Dermis microvascular lymphatic vessel endothelial cell (primary cell): ENCODE measurements around the gene UNC5CL. TPM values are rescaled to one million over a fixed set of nuclear protein-coding genes. Genes with fewer than 3 reads are reported as not detected.

ENCODE experiments used
- DNase-seq, 2 donors: peaks; one replicate each; pipeline versions ENCODE4 v3.0.0 to v3.0.0-alpha.2; 2010; ENCODE audit warnings: low read depth in 2 of 2
- total RNA-seq: library from RNA; depleted of rRNA; stranded (reverse); fragments of >200 nt; gene quantifications from 2 replicates; pipeline ENCODE4 v1.2.1, GENCODE V29; 2014

UNC5CL gene
- total RNA-seq, 1 donor from 2014 or later, result under 0.01 TPM

DNA sequence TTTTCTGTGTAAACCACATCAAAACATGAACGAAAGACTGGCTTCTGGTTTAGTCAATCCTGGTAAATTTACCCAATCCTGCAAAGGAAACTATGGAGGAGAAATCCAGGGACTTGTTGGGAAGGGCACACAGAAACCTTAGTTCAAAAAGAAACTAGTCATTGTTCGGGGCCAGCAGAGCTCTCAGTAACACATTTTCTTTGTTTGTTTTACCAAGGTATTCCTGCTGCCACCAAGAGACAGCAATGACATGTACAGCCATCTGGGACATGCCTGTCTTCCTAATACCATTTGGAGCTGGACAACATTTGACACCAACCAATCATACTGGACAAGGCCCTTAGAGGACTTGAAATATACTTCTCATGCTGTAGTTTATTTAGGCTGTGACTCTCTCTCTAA is 24.9 kb upstream of the UNC5CL start:
- no peak for DNase-seq

GRCh38 chr6:41062056-41062455 is 23.0 kb upstream of the UNC5CL start:
- no peak for DNase-seq

DNA sequence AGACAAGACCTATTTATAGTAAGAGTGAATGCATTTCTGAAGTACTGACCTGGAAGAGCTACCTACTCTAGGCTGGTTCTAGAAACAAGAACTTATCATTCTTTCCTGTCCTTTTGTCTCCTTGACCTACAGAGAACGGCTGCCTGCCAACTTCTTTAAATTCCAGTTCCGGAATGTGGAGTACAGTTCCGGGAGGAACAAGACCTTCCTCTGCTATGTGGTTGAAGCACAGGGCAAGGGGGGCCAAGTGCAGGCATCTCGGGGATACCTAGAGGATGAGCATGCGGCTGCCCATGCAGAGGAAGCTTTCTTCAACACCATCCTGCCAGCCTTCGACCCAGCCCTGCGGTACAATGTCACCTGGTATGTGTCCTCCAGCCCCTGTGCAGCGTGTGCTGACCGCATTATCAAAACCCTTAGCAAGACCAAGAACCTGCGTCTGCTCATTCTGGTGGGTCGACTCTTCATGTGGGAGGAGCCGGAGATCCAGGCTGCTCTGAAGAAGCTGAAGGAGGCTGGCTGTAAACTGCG is 22.2 kb upstream of the UNC5CL start:
- DNase-seq, result no peak

DNA sequence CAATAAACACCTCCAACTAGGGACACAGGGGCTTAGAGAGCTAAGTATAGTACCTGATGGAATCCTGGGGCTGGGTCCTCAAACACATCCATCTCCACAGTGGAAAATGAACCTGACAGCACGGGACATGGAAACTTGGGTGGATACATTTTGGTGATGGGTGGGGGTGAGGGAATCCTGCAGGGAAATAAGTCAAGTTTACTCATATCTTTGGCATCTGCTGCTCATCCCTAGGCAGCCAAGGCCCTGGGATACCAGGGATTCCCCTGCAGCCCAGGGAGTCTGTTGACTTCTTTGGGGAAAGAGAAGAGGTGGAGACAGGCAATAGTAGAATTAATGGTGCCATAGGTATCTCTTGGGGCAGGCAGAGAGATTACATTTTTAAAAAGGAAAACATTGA is 20.5 kb upstream of the UNC5CL start:
- no peak for DNase-seq

DNA sequence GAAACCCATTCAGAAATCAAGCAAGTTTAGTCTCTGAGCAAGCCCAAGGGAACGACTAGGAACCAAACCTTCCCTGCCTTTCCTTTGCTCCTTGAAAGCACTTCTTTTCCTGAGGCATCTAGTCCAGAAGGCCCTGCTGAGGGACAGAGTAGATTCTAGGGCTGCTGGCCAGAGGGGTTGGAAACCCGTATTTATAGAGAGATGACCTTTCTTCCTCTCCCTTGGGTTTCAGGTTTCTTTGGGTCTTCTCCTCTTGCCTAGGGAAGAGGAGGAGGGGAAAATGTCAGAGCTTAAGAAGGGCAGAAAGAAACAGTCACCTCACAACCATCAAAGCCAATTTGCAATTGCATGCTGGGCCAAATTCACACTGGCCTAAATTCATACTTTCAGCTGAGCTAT is 19.8 kb upstream of the UNC5CL start:
- DNase-seq, result no peak

DNA sequence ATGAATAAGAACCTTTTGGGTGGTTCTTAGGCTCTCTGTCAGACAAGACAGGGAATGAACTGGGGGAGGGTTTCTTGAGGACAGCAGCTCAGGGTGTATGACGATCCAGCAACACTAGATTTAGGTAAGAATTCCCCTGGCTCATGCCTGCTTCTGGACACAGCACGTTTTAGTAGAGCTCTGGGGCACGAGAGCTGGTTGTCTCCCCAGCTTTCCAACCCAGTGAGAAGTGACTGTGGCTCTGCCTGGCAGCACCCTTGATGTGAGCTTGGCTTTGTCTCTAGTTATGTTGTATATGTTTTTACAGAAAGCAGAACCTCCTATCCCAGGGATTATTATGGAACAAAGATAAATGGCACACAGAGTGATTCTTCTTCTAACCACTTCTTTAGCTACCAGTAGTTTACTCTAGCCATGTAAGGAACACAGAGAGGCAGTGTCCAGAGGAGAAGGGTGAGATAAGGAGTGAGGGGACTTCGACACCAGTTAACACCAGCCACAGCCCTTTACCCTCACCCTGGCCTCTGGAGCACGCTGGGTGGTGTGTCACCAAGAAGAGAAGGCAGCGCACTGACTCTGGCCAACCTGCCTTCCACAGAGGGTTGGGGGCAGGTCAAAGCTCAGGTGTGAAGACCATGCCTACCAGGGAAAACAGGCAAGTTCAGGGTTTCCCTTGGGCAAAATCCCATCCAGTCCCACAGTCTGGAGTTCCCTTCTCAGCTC is 17.9 kb upstream of the UNC5CL start:
- no peak for DNase-seq

GRCh38 chr6:41055149-41055548 is 16.1 kb upstream of the UNC5CL start:
- DNase-seq, result no peak

- no peak for DNase-seq
Observed at GRCh38 chr6:41054511-41054910, 15.5 kb upstream of the UNC5CL start.

- no peak for DNase-seq
Observed at GRCh38 chr6:41053041-41053440, 14.0 kb upstream of the UNC5CL start, which contains the start of gene APOBEC2. TSS of gene APOBEC2 (plus strand) at chr6:41053202. CDS start at chr6:41053348, 146 bp downstream.

- DNase-seq, result no peak
Observed at GRCh38 chr6:41051873-41052272, 12.9 kb upstream of the UNC5CL start.

GRCh38 chr6:41050536-41050935 is 11.5 kb upstream of the UNC5CL start:
- no peak for DNase-seq

DNA sequence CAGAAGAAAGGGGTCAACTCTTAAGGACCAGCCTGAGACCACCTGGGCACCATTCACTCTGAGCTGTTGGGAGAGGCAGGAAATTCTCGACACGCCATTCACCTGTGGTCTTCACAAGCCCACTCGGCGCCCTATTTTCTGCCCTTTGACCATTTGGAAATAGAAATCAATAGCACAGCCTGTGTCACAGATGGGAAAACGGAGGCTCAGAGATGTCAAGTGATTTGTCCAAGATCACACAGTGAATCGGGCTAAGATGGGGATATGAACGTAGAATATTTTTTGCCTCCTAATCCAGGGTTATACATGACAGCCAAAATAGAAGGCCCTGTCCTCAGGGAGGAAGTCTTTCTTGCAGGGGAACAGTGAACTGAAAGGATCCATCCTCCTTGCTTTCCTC is 10.9 kb upstream of the UNC5CL start:
- no peak for DNase-seq

DNA sequence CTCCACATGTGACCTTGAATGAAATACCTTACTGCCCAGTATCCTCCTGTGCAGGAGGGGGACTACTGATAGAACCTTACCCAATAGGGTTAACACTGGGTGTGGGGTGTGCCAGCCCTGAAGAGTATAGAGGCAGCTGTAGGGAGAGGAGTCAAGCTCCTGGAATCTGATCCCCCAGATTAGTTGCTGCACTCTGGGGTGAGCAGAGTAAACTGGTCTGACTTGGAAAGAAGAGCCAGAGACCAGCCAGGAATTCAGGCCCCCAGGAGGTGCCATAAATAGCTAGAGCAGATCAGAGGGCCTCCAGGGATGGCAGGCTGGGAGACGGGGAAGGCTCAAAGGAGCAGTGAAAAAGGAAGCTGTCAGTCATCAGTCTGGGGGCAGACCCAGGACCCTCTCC is 10.5 kb upstream of the UNC5CL start:
- DNase-seq, result no peak

DNA sequence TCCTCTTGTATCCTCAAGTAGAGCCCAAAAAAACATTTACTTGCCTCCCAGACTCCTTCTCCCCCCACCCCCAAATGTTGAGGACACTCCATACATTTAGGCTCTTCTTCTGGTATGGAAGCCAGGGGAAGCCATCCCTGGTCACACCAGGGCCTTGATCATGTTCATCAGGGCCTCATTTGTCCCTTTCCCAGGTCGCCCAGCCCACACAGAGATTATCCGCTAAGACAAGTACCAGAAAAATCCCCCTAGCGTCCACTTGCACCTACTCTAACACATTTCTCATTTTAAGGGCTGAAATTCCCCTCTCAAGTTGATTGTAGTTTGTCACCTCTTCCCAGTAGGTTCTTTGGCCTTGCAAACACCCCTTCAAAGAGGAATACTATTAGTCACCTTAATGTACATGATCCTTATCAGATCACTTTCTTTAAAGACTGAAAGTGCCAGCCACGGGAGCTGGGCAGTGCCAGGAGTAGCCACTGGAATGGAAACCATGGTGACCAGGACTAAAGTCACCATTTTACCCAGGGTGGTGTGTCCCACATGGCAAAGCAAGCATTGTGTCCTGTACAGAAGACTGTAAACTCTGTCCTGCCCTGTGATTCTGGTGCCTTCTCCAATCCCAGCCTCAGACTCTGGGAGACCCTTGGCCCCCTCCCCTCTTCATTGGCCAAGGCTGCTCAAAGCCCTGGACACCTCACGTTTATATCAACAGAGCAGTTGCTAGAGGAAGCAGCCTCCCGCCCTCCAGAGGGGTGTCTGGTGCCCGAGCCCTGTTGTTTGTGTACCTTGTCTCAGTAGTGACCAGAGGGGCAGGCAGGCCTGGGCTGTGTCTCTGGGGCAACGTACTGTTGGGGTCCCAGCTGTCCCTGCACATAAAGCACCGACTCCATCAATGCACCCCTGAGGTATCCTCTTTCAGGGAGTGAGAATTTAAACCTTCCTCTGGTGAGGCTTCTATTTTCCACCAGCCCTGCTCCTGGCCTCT is 9.0 kb upstream of the UNC5CL start:
- no peak for DNase-seq

DNA sequence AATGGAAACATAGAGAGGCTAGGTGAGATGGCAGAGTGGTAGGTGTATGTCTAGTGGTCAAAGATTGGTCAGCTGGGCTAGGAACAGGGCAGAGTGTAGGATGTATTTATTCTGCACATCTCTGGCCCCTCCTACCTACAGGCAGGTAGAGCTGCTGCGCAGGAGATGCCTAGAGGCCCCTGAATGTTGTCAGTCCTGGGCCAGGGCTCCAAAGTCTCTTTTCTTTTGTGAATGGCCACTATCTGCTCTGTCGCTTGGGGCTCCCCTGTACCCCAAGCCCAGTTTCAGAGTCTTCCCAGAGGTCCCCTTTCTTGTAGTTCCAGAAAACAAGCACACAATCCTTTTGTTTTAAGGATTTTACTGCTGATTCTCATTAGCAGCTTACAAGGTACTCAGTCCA is 8.3 kb upstream of the UNC5CL start:
- no peak for DNase-seq

GRCh38 chr6:41046084-41046483 is 7.1 kb upstream of the UNC5CL start:
- DNase-seq, result no peak

GRCh38 chr6:41045664-41046063 is 6.6 kb upstream of the UNC5CL start:
- no peak for DNase-seq

DNA sequence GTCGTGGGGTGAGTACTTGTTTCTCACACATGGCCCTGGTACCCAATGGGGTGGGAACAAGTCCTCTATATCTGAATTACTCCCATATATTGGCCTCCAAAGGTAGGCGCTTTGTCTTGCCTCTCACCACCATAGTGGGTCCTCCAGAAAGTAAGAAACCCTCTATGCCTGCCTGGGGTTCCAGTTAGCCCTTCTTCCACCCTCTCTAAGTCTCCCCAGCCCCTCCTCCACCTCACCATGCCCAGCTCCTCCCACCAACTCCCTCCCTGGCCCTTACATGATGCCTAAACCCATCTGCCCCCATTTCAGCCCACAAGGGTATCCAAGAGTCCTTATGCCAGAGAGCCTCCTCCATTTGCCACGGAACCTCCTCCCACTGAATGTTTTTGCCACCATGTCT is 4.1 kb upstream of the UNC5CL start:
- DNase-seq, result no peak

GRCh38 chr6:41042226-41043055 is 3.4 kb upstream of the UNC5CL start, which contains the start of gene TSPO2:
TSS of gene TSPO2 (plus strand) at chr6:41042467. CDS start at chr6:41042986, 519 bp downstream.
- DNase-seq, result no peak

GRCh38 chr6:41040940-41041536 is 2.0 kb upstream of the UNC5CL start:
- no peak for DNase-seq
